NCI-H187 (cell line): Measurements from ENCODE around the gene ZNF154.
A peak's percentile ranks its signal among the peaks of the same experiment; 100 is the strongest.
"Not testable (repeated sequence)": the region's sequence is repeated elsewhere in the genome, so short reads cannot be mapped to it uniquely, and the experiment has no call there.

ENCODE experiments used
- DNase-seq, 2 experiments: peaks; one replicate each; lab custom pipeline; 2025; lab: John Stamatoyannopoulos, UW

ZNF154 gene

DNA sequence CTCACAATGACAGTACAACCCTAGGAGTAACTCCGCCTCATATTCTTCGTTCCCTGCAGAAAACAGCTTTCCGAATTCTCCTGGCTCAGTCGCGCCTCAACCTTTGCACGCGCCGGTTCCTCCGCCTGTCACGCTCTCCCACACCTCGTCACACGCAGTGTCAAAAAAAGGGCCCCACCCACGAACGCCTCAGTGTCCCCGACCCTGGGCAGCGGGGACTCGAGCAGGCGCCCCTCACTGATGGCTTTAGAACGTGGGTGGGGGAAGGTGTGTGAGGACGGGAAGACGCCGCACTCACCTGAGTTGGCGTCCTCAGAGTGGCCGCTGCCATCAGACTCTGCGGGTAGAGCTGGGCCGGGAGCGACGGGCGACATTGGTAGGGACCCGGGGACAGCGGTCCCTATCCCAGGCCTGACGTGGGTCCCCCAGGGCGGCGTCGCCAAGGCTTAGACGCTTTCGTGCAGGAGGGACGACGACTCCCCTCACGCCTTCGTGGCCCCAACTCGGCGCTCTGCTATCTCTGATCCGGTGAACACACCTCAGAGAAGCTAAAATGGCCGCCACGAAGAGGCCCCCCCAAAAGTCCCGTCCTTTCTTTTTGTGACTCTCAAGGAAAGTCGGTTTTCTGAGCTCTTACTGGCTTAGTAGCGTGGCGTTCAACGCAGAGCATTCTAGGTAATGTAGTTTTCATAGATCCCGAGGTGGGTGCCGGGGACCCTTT is at the start of gene ZNF154:
Gene ZNF154, minus strand, starts transcription at position 564 of the 721 bp plus-strand sequence. Its CDS starts 233 bp downstream, at position 331.
- DNase-seq, result no peak

- DNase-seq, result no peak
These were observed 48.9 kb upstream of the ZNF154 start for GRCh38 chr19:57757941-57758340.

DNA sequence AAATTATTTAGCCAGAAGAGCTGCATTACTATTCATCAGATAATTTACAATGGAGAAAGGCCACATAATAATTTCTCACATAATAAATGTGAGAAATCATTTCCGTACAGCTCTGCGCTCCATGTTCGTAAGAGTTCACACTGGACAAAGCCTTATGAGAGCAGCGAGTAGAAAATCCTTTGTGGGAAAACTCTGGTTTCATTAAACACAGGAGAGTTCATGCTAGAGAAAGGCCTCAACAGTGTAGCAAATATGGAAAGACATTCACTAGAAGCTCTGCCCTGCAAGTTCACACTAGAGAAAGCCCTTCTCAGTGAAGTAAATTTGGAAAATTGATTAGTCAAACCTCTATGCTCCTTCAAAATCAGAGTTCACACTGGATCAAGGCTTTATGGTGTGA is 46.0 kb upstream of the ZNF154 start:
- no peak for DNase-seq

DNA sequence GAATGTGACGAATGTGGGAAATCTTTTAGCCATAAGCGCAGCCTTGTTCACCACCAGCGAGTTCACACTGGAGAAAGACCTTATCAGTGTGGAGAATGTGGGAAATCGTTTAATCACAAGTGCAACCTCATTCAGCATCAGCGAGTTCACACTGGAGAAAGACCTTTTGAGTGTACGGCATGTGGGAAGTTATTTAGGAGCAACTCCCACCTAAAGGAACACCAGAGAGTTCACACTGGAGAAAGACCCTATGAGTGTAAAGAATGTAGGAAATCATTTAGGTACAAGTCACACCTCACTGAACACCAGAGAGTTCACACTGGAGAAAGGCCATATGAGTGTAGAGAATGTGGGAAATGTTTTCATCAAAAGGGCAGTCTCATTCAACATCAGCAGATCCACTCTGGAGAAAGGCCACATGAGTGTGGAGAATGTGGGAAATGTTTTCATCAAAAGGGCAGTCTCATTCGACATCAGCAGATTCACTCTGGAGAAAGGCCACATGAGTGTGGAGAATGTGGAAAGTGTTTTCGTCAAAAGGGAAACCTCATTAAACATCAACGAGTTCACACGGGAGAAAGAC is 45.2 kb upstream of the ZNF154 start:
- no peak for DNase-seq

DNA sequence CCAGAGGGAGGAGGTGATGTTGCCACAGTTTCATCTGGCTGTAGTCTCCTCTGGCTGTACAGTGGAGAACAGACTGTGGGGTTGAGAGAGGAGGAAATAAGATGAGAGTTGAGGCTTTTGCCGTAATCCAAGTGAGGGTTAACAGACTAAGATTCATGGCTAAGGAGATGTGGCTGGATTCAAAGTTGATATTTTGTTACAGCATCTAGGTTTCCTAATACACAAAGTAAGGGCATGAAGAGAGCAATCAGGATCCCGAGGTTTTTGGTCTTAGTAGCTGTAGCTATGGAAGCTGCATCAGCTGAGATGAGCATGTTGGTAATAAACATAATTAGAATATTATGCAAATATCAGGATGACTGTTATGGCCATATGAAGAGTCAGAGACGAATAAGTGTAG is 39.0 kb upstream of the ZNF154 start:
- DNase-seq, result no peak

GRCh38 chr19:57747472-57747807 is 38.4 kb upstream of the ZNF154 start:
- no peak for DNase-seq

DNA sequence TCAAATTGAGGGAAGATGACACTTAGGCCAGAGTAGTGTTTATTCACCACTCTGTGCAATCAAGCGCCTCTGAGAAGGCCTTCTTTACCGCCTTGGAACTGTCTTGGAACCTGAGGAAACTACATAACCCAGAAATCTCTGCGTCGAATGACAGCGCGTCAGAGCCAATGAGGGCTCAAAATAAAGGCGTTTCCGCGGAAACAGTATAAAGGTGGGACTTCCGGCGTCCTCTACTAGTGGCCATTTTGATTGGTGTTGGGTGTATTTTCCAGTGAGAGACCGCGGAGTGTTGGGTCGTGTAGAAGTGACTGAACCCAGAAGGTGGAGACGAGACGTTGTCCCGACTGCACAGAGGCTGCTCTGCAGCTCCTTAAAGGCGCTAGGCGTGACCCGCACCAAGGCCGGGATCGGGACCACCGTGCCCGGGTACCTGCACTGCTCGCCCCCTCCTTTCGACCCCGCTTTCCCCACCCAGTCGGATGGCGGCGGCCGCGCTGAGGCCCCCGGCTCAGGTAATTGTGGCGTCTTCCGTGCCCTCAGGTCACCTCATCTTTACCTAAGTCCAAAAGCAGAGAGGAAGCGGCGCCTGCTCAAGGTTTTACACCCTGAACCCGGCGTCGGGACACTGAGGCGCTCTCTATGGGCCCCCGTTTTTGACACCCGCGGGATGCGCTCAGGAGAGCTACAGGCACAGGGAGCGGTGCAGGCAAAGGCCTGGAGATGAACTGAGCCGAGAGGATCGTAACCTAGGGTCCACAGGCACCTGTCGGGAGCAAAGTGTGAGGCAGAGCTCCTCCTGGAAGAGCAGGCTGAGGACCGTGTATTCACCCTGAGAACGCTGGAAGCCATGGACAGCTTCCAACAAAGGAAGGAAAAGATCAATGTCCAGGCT is 37.8 kb upstream of the ZNF154 start, which contains the start of gene ZNF776:
Gene ZNF776, plus strand, starts transcription at position 236 of the 892 bp plus-strand sequence. Its CDS starts 244 bp downstream, at position 480.
- peak; percentile 75 to 81 for DNase-seq

DNA sequence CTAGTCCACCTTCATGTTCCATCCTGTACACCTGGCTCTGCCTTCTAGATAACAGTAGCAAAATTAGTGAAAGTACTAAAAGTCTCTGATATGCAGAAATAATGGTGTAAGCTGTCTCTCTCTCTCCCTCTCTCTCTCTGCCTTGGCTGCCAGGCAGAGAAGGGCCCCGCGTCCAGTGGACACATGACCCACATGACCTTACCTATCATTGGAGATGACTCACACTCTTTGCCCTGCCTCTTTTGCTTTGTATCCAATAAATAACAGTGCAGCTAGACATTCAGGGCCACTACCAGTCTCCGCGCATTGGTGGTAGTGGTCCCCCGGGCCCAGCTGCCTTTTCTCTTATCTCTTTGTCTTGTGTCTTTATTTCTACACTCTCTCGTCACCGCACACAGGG is 29.8 kb upstream of the ZNF154 start:
- DNase-seq, result not testable (repeated sequence)

GRCh38 chr19:57738320-57738719 is 29.3 kb upstream of the ZNF154 start:
- not testable (repeated sequence) for DNase-seq

DNA sequence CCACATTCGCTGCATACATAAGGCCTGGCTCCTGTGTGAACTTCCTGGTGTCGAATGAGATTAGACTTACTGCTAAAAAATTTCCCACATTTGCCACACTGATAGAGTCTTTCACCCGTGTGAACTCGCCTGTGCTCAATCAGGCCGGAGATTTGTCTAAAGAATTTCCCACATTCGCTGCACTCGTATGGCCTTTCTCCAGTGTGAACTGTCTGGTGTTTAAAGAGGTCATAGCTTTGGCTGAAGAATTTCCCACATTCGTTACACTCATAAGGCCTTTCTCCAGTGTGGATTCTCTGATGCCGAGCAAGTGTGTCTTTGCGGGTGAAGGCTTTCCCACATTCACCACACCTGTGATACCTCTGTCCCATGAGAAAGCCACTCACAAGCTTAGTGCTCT is 11.9 kb upstream of the ZNF154 start:
- DNase-seq, result no peak

GRCh38 chr19:57719901-57720519 is 11.0 kb upstream of the ZNF154 start:
- DNase-seq, result no peak

- no peak for DNase-seq
These were observed 10.4 kb upstream of the ZNF154 start for GRCh38 chr19:57719424-57719823.

- no peak for DNase-seq
These were observed 3.2 kb upstream of the ZNF154 start for GRCh38 chr19:57712222-57712621.

- no peak for DNase-seq
These were observed 612 bp upstream of the ZNF154 start for GRCh38 chr19:57709616-57710015.

DNA sequence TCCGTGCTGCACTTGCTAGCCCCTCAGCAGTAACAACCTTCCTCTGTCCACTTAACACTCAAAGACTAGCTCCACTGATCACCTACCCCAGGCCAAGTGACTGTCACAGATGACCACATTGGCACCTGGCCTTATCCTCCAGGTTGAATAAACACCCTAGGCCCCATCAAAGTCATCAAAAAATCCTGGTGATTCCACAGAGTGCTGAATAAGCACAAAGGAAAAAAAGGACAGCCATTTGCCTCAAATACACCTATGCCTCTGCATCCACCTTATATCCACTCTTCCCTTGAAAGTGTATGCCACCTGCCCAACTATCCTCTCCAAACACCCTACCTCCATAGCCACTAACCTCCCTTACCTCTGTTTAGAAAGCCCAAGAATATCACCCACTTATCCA is 2.7 kb downstream of the ZNF154 start:
- no peak for DNase-seq

DNA sequence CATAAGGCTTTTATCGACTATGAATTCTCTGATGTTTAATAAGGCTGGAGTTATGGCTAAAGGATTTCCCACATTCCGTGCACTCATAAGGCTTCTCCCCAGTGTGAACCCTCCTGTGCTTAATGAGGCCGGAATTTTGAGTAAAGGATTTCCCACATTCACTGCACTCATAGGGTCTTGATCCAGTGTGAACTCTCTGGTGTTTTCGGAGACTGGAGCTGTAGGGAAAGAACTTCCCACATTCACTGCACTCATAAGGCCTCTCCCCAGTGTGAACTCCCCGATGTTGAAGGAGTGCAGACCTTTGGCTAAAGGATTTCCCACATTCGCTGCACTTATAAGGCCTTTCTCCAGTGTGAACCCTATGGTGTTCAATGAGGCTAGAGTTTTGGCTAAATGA is 7.4 kb downstream of the ZNF154 start:
- DNase-seq, result no peak

GRCh38 chr19:57689750-57690149 is 19.3 kb downstream of the ZNF154 start:
- DNase-seq, result no peak

- no peak for DNase-seq
These were observed 20.8 kb downstream of the ZNF154 start for GRCh38 chr19:57688011-57688763.

- DNase-seq, result no peak
These were observed 21.5 kb downstream of the ZNF154 start for GRCh38 chr19:57687363-57688010.

- no peak for DNase-seq
These were observed 22.3 kb downstream of the ZNF154 start for GRCh38 chr19:57686727-57687126.

DNA sequence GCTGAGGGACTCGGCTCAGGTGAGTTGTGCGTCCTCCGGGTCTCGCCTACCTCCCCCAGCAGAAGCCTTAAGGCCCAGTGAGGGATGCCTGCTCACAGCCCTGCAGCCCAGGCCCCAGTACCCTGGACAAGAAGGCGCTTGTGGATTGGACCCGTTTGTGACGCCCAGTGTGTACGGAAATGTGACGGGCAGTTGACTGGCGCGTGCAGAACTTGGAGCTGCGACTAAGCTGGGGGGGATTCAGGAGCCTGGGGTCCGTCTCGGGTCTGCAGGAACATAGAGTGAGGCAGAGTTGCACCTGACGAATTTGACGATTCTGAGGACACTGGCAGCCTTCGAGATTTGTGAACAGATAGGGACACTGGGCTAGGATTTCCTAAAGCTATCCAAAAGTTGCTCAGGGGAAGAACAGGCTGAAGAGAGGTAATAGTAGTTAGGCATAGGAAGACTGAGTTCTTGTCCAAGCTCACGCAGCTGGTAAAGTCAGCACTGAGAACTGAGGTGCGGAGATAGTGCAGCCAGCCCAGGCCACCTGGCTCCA is 26.7 kb downstream of the ZNF154 start:
- no peak for DNase-seq
